Right lobe of liver (tissue), 4 donors: ENCODE results near the gene TTC7B.

Source experiments
- POLR2A ChIP-seq: fragments of 450-650 bp; IDR thresholded peaks from one replicate; pipeline ENCODE4 v1.6.1; 2017; ENCODE audit warnings: antibody characterized with exemption, mild to moderate bottlenecking
- TF ChIP-seq, protein P1 (sequence below), 4 donors: fragments of 200-600 bp in 3 of 4; fragments of 450-650 bp in 1 of 4; IDR thresholded peaks; one replicate each; pipeline versions ENCODE4 v1.5.1 to v1.8.0; 2016 to 2022; ENCODE audit warnings: antibody characterized with exemption in 4 of 4, mild to moderate bottlenecking in 2 of 4
- donor health status: DM: no; HTN: no; CAD: no.
- donor health status: DM: no; HTN: no; CAD: no.
- donor health status: DM: no; HTN: yes; CAD: no.

DNA sequence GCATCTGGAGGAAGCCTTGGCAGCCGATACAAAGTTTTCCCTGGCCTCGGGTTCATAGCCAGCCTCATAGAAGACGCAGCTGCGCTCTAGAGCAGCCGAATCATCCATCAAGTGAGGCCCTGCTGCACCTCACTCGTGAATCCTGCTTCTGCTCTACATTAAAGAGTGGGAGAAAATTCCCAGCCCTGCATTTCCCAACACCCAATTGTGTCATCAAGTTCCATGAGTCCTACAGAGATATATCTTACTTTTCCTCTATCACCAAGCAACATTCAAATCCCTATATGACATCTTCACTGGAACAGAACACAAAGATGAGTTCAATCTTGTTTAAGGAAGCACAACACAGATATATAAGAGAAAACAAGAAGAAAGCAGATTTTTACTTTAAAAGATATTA lies 139.3 kb downstream of the TTC7B start:
- TF ChIP-seq, protein P1, sequence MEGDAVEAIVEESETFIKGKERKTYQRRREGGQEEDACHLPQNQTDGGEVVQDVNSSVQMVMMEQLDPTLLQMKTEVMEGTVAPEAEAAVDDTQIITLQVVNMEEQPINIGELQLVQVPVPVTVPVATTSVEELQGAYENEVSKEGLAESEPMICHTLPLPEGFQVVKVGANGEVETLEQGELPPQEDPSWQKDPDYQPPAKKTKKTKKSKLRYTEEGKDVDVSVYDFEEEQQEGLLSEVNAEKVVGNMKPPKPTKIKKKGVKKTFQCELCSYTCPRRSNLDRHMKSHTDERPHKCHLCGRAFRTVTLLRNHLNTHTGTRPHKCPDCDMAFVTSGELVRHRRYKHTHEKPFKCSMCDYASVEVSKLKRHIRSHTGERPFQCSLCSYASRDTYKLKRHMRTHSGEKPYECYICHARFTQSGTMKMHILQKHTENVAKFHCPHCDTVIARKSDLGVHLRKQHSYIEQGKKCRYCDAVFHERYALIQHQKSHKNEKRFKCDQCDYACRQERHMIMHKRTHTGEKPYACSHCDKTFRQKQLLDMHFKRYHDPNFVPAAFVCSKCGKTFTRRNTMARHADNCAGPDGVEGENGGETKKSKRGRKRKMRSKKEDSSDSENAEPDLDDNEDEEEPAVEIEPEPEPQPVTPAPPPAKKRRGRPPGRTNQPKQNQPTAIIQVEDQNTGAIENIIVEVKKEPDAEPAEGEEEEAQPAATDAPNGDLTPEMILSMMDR (IDR thresholded peaks at IDR 0.05): no peak
- no peak for TF ChIP-seq POLR2A
